HG03103 (cell line): ENCODE results near the gene ARL15.
"Not testable (repeated sequence)": the region's sequence is repeated elsewhere in the genome, so short reads cannot be mapped to it uniquely, and the experiment has no call there.

Experiments
- ATAC-seq: cut with Tn5 transposase; IDR thresholded peaks from one replicate; pipeline ENCODE4 v1.9.1; 2021; ENCODE audit warnings: low read depth; ENCODE audit not compliant: unreplicated experiment

Gene ARL15

DNA sequence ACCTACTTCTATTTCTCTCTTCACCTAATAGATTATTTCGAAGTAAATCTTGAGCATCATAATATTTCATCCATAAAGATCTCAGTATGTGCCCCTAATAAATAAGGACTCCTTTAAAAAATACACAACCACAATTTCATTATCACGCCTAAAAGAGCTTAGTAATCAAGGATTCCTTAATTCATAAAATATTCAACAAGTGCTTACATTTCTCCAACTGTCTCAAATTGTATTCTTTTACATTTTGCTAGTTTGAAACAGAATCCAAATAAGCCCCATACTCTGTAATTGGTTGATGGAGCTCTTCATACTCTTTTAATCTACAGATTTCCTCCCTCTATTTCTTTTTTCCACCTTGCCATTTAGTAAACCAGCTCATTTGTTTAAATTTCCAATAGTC is 432.4 kb downstream of the ARL15 start:
- ATAC-seq: no peak

DNA sequence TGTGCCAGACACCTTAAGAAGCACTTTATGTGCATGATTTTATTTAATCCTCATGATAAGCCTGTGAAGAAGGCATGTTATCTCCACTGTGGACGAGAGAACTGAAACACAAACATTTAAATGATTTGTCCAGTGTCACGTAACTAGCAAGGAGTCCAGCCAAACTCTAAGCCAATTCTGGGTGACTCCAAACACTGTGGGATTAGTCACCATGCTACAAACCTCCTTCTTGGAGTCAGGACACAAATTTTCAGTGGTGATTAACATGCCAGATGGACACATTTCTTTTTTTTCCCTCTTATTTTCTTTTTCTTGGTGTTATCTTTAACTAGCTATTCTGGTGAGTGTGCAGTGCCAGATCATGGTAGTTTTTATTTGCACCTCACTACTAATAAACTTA is 433.1 kb downstream of the ARL15 start:
- ATAC-seq: no peak

DNA sequence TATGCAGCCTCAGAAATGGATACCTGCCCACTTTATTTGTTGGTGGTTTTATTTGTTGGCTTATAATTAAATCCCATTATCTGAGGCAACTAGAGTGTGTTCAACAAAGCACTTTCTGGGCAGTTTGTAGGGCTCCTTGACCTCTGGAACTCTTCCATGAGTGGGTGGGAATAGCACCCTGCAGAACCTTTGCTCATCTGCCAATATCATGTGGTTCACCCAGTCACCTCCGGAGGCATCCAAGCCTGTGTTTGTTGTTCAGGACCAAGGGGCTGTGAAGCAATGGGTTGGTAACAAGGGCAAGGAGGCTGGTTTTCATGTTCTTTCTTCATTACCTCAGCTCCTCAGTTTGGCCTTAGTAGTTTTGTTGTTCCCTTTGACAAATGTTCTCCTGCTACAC is 436.0 kb downstream of the ARL15 start:
- ATAC-seq: no peak

DNA sequence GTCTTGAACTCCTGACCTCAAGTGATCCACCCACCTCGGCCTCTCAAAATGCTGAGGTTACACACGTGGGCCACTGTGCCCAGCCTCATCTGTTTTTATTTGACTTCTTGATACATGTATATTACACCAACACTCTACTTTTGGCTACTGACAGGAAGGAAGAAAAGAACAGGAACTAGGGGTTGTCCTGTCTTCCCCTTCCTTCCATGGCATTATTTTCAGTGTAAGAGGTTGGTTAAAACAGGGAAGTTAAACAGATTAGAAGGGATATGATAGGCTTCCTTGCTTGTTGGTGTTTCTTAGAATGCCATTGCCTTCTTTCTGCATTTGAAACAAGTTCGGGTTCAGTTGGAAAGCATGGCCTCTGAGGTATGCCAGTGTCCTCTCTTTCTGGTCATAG is 437.1 kb downstream of the ARL15 start:
- ATAC-seq: no peak

DNA sequence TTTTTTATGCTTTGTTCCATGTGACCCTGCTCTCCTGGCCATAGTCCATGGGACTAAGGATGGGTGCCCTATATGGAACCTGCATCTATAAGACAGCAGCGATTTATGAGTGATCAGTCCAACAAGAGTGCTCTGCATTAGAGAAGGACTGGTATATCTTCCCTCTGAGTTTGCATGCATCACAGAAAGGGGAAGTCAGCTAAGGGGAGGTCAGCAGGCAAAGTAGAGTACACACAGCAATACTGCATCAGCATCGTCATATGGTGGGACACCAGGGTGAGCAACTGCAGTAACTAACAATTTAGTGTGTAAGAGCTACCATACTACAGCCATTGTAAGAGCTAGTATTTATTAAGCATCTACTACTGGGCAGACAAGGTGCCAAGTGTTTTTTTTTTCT is 438.6 kb downstream of the ARL15 start:
- ATAC-seq: no peak

DNA sequence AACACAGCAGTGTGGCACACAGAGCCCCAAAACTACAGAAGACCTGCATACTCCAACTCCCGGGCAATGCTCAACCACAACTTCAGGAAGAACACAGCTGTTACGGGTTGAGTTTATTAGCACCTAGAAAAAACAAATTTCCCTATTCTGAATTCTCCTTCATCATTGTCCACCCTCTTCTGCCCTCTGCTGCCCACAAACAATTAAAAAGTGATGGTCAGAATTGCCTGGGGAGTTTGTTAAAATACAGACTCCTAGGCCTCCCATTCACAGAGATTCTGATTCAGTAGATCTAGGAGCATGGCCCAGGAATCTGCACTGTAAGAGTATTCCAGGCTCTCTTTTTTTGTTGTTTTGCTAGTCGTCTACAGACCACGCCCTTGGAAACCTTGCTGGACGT is 439.3 kb downstream of the ARL15 start:
- no peak for ATAC-seq

DNA sequence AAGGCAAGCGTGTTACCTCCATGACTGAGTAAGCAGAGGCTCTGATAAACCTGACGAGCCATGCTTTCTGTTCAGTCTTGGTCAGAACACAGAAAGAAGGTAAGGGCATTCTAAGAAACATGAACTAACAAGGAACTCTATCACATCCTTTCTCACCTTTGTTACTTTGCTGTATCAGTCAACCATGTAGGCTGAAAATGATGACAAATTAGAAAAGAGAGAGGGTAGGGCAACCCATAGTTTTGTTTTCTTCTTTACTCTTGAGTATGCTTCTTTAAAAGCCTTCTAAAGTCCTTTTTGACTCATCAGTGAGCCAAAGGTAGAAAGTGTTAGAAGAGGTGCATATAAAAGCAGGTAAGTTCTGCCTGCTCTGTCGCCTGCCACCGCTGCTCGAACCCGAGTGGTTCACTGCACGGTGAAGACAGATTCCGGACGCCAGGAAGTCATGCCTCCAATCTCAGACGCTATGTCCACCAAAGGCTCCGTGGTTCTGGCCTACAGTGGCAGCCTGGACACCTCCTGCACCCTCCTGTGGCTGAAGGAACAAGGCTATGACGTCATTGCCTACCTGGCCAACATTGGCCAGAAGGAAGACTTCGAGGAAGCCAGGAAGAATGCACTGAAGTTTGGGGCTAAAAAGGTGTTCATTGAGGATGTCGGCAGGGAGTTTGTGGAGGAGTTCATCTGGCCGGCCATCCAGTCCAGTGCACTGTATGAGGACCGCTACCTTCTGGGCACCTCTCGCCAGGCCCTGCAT is 451.5 kb downstream of the ARL15 start:
- no peak for ATAC-seq

DNA sequence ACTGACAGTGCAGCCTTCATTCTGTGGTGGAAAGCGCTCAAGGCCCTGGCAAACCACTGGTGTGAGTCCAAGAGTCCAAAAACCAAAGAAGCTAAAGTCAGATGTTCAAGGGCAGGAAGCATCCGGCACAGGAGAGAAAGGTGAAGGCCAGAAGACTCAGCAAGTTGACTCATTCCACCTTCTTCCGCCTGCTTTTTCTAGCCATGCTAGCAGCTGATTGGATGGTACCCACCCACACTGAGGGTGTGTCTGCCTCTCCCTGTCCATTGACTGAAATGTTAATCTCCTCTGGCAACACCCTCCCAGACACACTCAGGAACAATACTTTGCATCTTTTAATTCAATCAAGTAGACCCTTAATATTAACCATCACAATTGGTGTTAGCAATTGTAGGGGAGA is 453.9 kb downstream of the ARL15 start:
- no peak for ATAC-seq

DNA sequence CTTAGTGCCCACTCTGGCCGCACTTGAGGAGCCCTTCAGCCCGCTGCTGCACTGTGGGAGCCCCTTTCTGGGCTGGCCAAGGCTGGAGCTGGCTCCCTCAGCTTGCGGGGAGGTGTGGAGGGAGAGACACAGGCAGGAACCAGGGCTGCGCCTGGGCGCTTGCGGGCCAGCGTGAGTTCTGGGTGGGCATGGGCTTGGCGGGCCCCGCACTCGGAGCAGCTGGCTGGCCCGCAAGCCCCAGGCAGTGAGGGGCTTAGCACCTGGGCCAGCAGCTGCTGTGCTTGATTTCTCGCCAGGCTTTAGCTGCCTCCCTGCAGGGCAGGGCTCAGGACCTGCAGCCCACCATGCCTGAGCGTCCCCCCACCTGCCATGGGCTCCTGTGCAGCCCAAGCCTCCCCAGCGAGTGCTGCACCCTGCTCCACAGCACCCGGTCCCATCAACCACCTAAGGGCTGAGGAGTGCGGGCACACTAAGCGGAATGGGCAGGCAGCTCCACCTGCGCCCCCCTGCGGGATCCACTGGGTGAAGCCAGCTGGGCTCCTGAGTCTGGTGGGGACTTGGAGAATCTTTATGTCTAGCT is 473.4 kb downstream of the ARL15 start:
- not testable (repeated sequence) for ATAC-seq

DNA sequence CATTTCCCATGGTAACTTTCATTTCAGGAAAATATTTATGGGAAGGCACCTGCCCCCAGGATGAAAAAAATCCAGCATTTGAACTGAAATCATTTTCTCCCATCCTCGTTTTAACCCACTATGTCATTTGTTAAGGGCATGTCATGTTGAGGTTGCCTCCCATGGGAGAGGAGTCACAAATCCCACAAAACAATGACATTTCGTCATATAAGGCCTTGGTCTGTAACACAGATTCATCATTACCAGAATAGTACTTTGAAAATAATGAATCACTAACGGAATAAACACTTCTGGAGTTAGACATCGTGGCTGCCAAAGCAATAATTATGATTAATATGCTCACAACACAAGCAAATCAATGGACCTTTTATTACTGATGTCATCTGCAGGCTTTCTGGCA is 475.9 kb downstream of the ARL15 start:
- ATAC-seq: no peak
